Activated T-cell treated with anti-CD3 and anti-CD28 coated beads, Interleukin-2, amount 50 U/mL, for 48 hours (primary cell): ENCODE measurements around the gene TRMT1.

Experiments used
- DNase-seq, 2 experiments: peaks; one replicate each; pipeline ENCODE4 v3.0.0-alpha.2; 2020

TRMT1 gene

DNA sequence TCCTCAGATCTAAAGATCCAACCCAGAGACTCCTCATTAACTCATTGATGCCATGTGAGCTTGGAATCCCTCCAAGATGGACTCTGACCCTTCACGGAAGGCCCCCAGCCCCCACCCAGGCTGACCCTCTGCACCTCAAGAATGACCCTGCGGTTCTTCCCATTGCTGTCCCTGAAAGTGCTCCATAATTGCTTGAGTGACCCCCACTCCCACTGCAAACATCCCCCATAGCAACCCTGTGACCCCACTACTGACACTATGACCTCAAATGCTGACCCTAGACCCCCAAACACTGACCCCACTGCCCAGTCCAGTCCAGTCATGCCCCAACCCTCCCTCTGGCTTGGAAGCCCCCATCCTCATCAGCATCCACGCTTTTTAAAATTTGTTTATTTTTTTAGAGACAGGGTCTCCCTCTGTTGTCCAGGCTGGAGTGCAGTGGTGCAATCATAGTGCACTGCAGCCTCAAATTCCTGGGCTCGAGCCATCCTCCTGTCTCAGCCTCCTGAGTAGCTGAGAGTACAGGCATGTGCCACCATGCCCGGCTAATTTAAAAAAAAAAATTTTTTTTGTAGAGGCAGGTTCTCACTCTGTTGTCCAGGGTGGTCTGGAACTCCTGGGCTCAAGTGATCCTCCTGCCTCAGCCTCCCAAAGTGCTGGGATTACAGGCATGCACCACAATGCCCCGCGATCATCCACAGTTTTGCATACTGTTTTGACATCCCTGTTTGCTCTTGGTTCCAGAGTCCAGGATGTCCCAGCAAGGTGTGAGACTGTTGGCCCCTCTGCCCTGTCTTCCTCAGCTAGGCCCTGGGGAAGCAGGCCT lies 14.7 kb downstream of the TRMT1 start:
- DNase-seq, result no peak

DNA sequence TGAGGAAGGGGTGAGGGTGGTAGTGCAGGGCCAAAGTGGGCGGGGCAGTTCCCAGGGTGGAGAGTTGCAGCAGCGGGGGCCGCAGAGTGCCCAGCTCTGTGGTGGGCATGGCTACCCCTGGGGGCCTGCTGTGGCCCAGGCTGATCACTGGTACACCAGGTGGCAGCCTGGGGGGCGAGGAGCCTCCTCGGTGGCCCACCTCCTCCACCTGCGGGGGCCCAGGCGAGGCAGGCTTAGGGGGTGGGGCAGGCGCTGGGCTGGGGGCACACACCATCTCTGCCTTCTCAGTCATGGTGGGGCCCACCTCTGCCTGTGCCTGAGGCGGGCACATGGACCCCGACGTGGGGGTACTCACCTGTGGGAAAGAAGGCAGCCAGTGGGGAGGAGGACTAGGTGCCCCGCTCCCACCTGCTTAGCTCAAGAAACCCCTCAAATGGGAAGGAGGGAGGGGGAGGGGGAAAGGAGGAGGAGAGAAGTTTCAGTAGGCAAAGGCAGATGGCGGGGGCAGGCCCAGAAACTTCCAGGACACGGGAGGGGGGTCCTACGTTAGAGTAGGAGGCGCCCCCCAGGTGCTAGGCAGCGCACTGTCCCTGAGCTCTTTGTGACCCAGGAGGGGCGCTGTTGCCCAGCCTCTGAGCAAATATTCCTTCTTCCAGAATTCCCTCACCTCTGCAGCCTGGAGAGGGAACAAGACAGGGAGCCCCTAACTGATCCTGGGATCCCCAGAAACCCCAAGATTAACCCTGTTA lies 15.5 kb downstream of the TRMT1 start:
- no peak for DNase-seq

- peak; percentile 89 to 91 for DNase-seq
Measured at GRCh38 chr19:13100031-13100588, 16.4 kb downstream of the TRMT1 start.

- DNase-seq, result peak; percentile 76 to 84
Measured at GRCh38 chr19:13099073-13099999, 17.2 kb downstream of the TRMT1 start.

DNA sequence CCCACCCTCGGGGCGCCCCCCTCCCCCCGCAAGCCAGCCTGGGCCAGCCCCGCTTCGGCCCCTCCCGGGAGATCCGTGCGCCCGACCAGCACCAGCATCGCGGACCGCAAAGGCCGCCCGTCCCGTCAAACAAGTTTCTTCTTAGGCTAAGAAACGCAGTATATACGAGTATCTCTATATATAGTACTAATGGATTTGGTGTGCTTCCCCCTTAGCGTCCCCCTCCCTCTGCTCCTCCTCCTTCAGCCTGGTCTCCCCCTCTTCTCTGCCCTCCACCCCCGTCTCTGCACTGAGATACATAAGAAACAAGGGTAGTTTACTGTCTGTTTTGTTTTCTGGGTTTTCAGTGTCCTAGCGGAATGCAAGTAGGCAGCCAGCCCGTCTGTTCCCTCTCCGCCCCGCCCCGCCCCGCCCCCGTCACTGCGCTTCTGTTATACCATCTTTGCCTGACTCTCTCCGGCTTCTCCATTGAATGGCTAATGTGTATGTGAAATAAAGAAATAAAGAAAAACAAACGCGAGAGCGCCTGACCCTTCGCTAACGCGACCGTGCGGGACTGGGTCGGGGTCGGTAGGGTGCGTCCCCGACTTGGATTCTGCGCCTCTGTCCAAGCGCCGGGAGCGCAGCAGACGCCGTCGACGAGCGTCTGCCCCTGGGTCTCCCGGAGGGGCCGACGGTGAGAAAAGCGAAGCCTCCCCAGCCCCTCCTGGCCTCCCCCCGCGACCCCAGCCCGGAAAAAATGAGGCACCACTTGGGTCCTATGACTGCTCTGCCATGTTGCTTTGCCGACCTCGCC lies 18.1 kb downstream of the TRMT1 start:
- DNase-seq, result peak; percentile 52 to 54

GRCh38 chr19:13097463-13098258 lies 18.9 kb downstream of the TRMT1 start:
- DNase-seq, result no peak

DNA sequence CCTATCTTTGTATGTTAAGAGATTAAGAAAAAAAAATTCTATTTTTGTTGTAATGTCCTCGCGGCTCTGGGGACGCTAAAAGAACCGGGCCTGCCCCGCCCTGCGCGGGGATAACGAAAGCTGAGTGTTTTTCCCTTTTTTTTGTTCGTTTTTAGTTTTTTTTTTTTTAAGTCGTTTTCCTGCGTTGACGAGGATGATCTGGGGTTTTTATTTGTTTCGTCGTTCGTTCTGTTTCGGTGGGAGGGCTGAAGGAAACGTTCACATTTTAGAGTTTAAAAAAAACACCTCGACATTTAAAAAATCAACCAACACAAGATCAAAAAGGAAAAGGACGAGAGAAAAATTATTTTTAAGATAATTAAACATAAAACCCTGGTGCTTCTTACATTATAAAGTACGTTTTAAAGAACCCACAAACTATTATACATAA lies 19.5 kb downstream of the TRMT1 start:
- DNase-seq, result no peak

GRCh38 chr19:13095934-13096927 lies 20.3 kb downstream of the TRMT1 start:
- peak; percentile 46 to 54 for DNase-seq

- DNase-seq, result peak in 1 of 2 experiments; percentile 35
Measured at GRCh38 chr19:13095393-13095784, 21.2 kb downstream of the TRMT1 start.

DNA sequence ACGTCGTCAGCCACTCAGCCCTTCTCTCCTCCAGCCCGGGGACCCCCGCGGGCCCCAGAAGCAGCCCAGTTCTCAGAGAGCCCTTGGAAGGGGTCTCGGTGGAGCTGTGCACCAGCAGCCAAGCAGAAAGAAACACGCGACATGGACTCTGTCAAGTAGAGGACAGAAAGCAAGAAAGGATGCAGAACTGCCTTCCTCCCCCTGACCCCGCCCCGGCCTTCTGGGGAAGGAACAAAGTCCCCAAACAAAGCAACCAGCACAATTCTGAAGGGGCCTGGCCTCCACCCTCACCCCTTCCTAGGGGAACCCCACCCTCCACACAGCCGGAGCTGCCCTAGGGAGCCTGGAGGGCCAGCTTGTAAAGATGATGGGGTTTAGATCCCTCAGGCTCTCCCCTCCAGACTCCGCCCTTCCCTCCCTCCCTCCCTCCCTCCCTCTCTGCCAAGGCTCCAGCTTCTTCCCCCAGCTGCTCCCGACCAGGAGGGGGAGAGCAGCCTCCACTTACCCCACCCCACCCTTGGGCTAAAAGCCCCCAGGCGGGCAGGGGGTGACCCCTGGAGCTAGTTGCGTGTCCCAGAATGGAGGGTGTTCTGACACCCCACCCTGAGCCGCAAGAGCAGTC lies 21.7 kb downstream of the TRMT1 start:
- DNase-seq, result peak; percentile 27 to 32

DNA sequence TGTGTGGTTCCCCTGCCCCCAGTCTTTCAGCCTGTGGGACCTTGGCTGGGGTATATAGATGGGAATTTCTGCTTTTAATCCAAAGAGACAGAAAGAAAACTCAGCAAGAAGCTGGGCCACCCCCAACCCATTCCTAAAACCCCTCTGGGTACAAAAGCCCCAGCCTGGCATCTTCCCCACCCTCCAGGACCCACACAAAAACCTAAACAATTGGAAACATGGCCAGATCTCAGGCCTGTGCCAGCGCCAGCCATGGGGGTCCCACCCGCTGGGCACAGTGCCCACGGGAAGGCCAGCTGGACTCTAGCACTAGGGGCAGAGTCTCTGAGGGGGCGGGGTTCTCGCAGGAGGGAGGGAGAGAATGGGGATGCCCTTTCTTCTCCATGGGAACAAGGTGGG lies 22.4 kb downstream of the TRMT1 start:
- no peak for DNase-seq

DNA sequence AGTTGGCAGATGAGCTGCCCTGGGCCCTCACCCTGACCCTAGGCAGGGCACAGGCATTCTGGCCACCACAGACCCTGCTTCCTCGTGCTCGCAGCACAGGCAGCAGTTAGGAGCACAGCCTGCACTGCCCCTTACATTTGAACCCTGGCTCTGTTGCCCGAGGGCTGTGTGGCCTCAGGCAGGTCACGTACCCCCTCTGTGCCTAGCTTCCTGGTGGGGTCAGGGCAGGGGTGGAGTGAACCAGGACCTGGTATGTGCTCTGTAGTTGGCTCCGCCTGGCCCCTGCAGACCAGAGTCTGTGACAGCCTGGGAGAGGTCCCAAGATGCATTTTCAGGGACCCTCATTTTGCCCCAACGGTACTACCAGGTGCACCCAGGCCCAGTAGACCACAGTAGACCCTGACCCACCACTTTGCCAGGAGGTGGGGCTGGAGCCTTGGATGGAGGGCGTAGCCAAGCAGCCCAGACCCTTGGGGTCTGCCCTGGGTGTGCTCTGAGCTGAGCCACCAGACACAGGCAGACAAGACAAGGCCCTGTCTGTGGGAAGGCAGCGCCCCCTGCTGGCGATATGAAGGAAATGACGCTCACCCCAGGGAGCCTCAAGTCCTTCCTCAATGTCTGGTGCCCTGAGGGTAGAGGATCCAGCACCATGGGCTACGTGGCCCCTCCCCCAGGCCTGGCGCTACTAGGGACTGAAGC lies 23.0 kb downstream of the TRMT1 start:
- peak; percentile 86 to 88 for DNase-seq

DNA sequence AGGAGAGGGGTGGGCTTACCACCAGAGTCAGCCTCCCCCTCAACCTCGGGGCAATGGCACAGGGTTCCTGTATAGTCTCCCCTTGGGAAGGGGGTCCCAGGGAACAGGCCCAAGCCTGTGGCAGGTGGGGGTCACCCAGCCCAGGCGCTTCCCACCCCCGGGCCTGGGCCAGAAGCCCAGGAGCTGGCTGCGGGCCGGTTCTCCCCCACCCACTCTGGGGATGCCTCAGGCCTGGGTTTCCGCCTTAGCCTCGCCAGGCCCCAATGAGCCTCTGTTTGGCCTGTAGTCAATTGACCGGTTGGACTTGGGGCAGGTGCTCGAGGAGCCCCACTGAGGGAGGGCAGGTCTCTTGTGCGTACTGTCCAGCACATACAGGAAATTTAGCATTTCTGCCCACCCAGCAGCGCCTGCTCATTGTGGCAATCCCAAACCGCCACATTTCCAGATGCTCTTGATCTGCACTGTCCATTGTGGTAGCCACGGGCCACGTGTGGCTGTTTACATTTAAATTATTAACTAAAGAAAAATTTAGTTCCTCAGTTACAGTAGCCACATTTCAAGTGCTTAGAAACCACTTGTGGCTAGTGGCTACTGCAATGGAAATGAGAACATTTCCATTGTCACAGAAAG lies 23.8 kb downstream of the TRMT1 start:
- DNase-seq, result no peak

- DNase-seq, result no peak
Measured at GRCh38 chr19:13092158-13092543, 24.4 kb downstream of the TRMT1 start.

GRCh38 chr19:13091400-13092157 lies 25.0 kb downstream of the TRMT1 start:
- DNase-seq, result no peak

DNA sequence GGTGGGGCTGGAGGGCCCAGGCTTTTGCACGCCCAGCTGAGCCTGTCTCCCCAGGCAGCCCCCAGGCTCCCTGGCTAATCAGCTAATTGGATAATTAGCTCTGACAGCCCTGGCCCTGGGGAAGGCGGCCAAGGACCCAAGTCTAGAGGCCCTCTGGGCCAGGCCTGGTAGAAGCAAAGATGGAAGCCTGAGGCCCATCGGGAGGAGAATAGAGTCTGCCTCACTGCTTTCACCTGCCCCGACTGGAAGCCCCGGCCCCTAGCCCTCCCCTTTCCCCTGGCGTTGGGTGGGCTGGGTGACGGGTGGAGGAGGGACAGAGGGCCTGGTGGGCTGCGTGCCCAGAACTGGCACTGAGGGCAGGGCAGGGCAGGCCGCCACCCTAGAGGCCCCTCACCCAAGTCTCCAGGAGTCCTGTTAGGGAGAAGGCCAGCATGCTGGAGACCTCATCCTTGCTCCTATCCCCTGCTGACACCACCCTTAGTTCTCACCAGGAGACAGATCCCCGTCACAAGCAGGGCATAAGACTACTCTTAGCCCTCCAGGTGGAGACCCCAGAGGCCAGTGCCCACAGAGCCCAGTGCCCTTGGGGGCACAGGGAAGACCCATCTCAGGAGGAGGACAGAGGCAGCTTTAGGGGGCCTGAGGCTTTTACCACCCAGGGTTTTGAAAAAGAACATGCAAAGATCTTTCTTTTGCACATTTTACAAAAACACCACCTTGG lies 25.9 kb downstream of the TRMT1 start:
- DNase-seq, result no peak
